ENCODE results near the gene DLEC1.

Gene DLEC1

GRCh38 chr3:38099518-38099917 lies 60.5 kb downstream of the DLEC1 start:
- H3K4me3 ChIP-seq (ENCODE audit: low read length) = no peak overlapping the region
- TF ChIP-seq CTCF (conservative IDR thresholded peaks at IDR 0.05; ENCODE audit: low read length) = no peak

GRCh38 chr3:38100498-38100897 lies 61.5 kb downstream of the DLEC1 start:
- no peak overlapping the region for H3K4me3 ChIP-seq (ENCODE audit: low read length)
- TF ChIP-seq CTCF (conservative IDR thresholded peaks at IDR 0.05; ENCODE audit: low read length) = no peak
- no peak for DNase-seq (ENCODE audit: low read depth)

More at GRCh38 chr3:38099518-38099917, 60.5 kb downstream of the DLEC1 start:
- DNase-seq (ENCODE audit: low read depth) = no peak

DNA sequence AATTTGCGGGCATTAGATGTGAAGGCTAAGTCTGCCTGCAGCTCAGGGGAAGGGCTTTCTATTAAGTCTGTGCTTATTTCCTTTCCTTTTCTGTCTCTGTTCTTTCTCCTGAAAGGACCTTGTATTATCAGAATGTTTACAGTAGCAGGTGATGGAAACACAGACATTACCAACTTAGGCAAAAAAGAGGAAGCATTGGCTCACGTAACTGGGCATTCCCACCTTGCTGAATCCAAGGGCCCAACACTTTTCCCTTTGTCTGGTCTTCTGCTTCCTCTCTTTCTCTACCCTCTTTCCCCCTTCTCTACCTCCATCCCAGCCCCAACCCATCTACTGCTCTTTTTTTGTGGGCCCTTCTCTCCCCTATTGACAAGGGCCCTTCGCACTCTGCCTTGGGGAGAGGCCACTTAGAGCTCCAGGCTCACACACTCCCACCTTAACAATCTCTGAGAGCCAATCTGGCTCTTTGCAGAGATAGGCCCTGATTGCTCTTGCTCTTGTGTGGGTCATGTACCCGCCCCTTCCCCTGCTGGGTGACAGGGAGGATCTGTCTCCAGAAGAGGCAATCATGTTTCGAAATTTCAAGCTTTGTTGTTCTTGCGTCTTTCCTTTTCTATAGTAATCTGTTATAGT lies 62.9 kb downstream of the DLEC1 start:
- no peak for DNase-seq (ENCODE audit: low read depth)
- no peak for TF ChIP-seq CTCF (conservative IDR thresholded peaks at IDR 0.05; ENCODE audit: low read length)
- no peak overlapping the region for H3K4me3 ChIP-seq (ENCODE audit: low read length)

- H3K4me3 ChIP-seq (ENCODE audit: low read length) = no peak overlapping the region
- DNase-seq (ENCODE audit: low read depth) = no peak
- no peak for TF ChIP-seq CTCF (conservative IDR thresholded peaks at IDR 0.05; ENCODE audit: low read length)
Measured at GRCh38 chr3:38102444-38102814, 63.4 kb downstream of the DLEC1 start.

GRCh38 chr3:38105525-38105924 lies 66.5 kb downstream of the DLEC1 start:
- no peak overlapping the region for H3K4me3 ChIP-seq (ENCODE audit: low read length)
- DNase-seq (ENCODE audit: low read depth) = no peak
- no peak for TF ChIP-seq CTCF (conservative IDR thresholded peaks at IDR 0.05; ENCODE audit: low read length)

DNA sequence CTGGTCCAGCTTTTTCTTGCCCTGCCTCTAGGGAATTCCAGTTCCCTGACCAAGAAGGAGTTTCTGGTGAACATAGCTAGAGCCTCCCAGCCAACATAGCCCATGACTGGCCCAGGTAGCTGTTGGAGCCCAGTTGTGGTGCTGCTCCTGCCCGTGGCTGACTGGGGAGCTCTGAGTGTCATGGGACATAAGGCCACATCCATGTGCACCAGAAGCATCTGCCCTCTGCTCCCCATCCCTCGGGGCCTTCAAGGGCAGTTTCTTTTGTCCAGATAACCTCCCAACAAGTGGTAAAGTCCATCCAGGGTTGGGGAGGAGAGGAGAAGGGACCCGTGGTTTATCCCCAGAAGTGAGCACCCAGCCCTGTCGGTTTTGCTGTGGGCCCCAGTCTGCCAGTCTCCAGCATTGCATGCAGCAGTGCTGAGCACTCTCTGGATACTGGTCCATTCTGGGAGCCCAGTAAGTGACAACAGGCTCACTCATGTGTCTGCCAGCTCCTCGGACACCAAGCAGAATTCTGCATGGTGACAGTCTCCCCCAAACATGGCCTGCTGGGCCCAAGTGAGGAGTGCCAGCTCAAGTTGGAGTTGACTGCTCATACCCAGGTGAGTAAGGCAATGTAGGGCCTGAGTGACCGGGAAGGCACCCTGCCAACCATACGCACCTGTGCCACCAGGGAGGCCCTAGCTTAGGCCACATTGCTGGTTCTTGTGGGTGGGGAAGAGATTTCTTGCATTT lies 69.1 kb downstream of the DLEC1 start:
- no peak for TF ChIP-seq CTCF (conservative IDR thresholded peaks at IDR 0.05; ENCODE audit: low read length)
- H3K4me3 ChIP-seq (ENCODE audit: low read length) = no peak overlapping the region
- no peak for DNase-seq (ENCODE audit: low read depth)

All from AG10803 (cell line).